H4 (cell line): Measurements from ENCODE around the gene HHLA2. TPM values are rescaled to one million over a fixed set of nuclear protein-coding genes. Genes with fewer than 3 reads are reported as not detected.

Experiments used
- total RNA-seq: library from RNA; depleted of rRNA; stranded (reverse); fragments of >200 nt; shearing (Covaris generic); gene quantifications from 2 replicates; pipeline ENCODE4 v1.2.3, GENCODE V29; 2014; rRNA removed

HHLA2 gene
- total RNA-seq, 1 experiment from 2014 or later = not detected

Other genes with a start within 250 kb of the HHLA2 start
- 123 and 130 TPM in 2 replicates for gene CD47, start 205.5 kb upstream of the HHLA2 start, total RNA-seq
- 37.3 and 50.4 TPM in 2 replicates for gene IFT57, start 74.1 kb upstream of the HHLA2 start, total RNA-seq
- 0.08 and 0.10 TPM in 2 replicates for gene MYH15, start 214.0 kb downstream of the HHLA2 start, total RNA-seq